Right lobe of liver (tissue), 6 donors: ENCODE results near the gene ARMC12. TPM values are rescaled to one million over a fixed set of nuclear protein-coding genes. Genes with fewer than 3 reads are reported as not detected.

Source experiments
- ATAC-seq, 4 donors: fragments of 200-7000 bp; cut with Tn5 transposase; one replicate each; pipeline ENCODE4 v1.9.1; 2020; ENCODE audit warnings: mild to moderate bottlenecking in 4 of 4, moderate library complexity in 4 of 4
- DNase-seq, 3 donors: peaks; one replicate each; pipeline ENCODE4 v3.0.0-alpha.2; 2020
- H3K27ac ChIP-seq, 3 donors: fragments of 200-600 bp; one replicate each; pipeline ENCODE4 v1.8.0; 2022
- H3K27me3 ChIP-seq, 2 donors: fragments of 200-600 bp; one replicate each; pipeline ENCODE4 v1.8.0; 2022
- H3K36me3 ChIP-seq, 4 donors: fragments of 200-600 bp; sonication (generic) in 1 of 4; one replicate each; pipeline versions ENCODE4 v1.5.1 to v1.8.0; 2017 to 2022; ENCODE audit warnings: control low read depth in 1 of 4
- H3K4me1 ChIP-seq, 4 donors: fragments of 200-600 bp; sonication (generic) in 1 of 4; one replicate each; pipeline versions ENCODE4 v1.5.1 to v1.8.0; 2017 to 2022; ENCODE audit warnings: control low read depth in 1 of 4
- H3K4me3 ChIP-seq, 3 donors: fragments of 200-600 bp; one replicate each; pipeline ENCODE4 v1.8.0; 2022
- H3K9me3 ChIP-seq, 4 donors: fragments of 200-600 bp; sonication (generic) in 1 of 4; one replicate each; pipeline versions ENCODE4 v1.5.1 to v1.8.0; 2017 to 2022; ENCODE audit warnings: control low read depth in 1 of 4
- CTCF ChIP-seq, 4 donors: fragments of 200-600 bp in 3 of 4; fragments of 450-650 bp in 1 of 4; IDR thresholded peaks; one replicate each; pipeline versions ENCODE4 v1.5.1 to v1.8.0; 2016 to 2022; ENCODE audit warnings: antibody characterized with exemption in 4 of 4, mild to moderate bottlenecking in 2 of 4
- POLR2A ChIP-seq: fragments of 450-650 bp; IDR thresholded peaks from one replicate; pipeline ENCODE4 v1.6.1; 2017; ENCODE audit warnings: antibody characterized with exemption, mild to moderate bottlenecking
- WGBS: methylation state at CpG from one replicate; pipeline ENCODE4 v1.1.6; 2018; ENCODE audit warnings: low coverage, low lambda C conversion rate; ENCODE audit not compliant: insufficient coverage; ENCODE audit errors: missing lambda C conversion rate; 5-methylcytosine and 5-hydroxymethylcytosine counted together
- intact Hi-C, 2 donors: fragments of 100-400 bp; cut with DNase I; formaldehyde crosslinking; loops; one replicate each; pipeline versions ENCODE4 v1.11.2 to v1.14.1; 2022
- total RNA-seq, 6 experiments: library from RNA; depleted of rRNA in 2 of 6; stranded (reverse); fragments of >200 nt in 2 of 6; fragmentation: NEBNext Ultra II Directional in 3 of 6; extraction: Animal tissue kit (Norgen Biotek cat#: 25700) in 3 of 6; gene quantifications; one replicate each; pipeline versions ENCODE4 v1.1.0 to v1.2.4, GENCODE V29; 2016 to 2023
- donor health status: DM: no; HTN: yes; CAD: no.
- donor health status: DM: no; HTN: no; CAD: no.
- donor health status: DM: no; HTN: no; CAD: no.
- donor health status: DM: no; HTN: yes; CAD: no.
- donor health status: DM: no; HTN: yes; CAD: no.

ARMC12 gene
- total RNA-seq, 6 experiments from 2014 or later: 0.22 to 4.4 (median 0.92) TPM

GRCh38 chr6:35742842-35743241 lies 6.0 kb downstream of the ARMC12 start:
- no peaks in the 10 kb centered on the region for H3K27me3 ChIP-seq
- intact Hi-C loops: no loop called here
- DNase-seq: no peak
- no peak for ATAC-seq
- WGBS: 50% methylated on average over 8 of the region's 8 CpGs
- H3K9me3 ChIP-seq: no peaks in the 10 kb centered on the region
- TF ChIP-seq CTCF (IDR thresholded peaks at IDR 0.05): no peak
- TF ChIP-seq POLR2A: no peak
- peaks cover 0 to 16% (median 7%) of the 10 kb centered on the region in 4 donors for H3K4me1 ChIP-seq
- H3K27ac ChIP-seq: no peak overlapping the region
- H3K36me3 ChIP-seq: no peaks in the 10 kb centered on the region
- H3K4me3 ChIP-seq: no peak overlapping the region

GRCh38 chr6:35745509-35745908 lies 8.7 kb downstream of the ARMC12 start:
- Histone ChIP-seq H3K27ac (no peak overlapping the region), H3K9me3 (no peaks in the 10 kb centered on the region), H3K36me3 (no peaks in the 10 kb centered on the region), H3K27me3 (no peaks in the 10 kb centered on the region), H3K4me3 (no peak overlapping the region), H3K4me1 (peaks cover 0 to 1% (median under 1%) of the 10 kb centered on the region in 4 donors)
- DNase-seq: no peak
- WGBS: 71% methylated on average over 7 of the region's 7 CpGs
- intact Hi-C loops: no loop called here
- no peak for ATAC-seq
- TF ChIP-seq POLR2A (no peak), CTCF (IDR thresholded peaks at IDR 0.05) (no peak)

- TF ChIP-seq CTCF (IDR thresholded peaks at IDR 0.05): no peak
- no peak for TF ChIP-seq POLR2A
- DNase-seq (no peak), ATAC-seq (no peak)
- no peaks in the 10 kb centered on the region for H3K9me3 ChIP-seq
- no peaks in the 10 kb centered on the region for H3K27me3 ChIP-seq
- no peak overlapping the region for H3K27ac ChIP-seq
- intact Hi-C loops: no loop called here
- H3K36me3 ChIP-seq: no peaks in the 10 kb centered on the region
- H3K4me1 ChIP-seq: no peaks in the 10 kb centered on the region
- no peak overlapping the region for H3K4me3 ChIP-seq
- 100% methylated on average over 3 of the region's 3 CpGs for WGBS
These were observed 9.7 kb downstream of the ARMC12 start for GRCh38 chr6:35746516-35746915.

GRCh38 chr6:35747877-35748276 lies 11.0 kb downstream of the ARMC12 start:
- Histone ChIP-seq H3K27ac (no peak overlapping the region), H3K4me3 (no peak overlapping the region), H3K27me3 (no peaks in the 10 kb centered on the region), H3K4me1 (no peaks in the 10 kb centered on the region), H3K9me3 (no peaks in the 10 kb centered on the region), H3K36me3 (no peaks in the 10 kb centered on the region)
- intact Hi-C loops: no loop called here
- no peak for ATAC-seq
- TF ChIP-seq CTCF (IDR thresholded peaks at IDR 0.05) (no peak), POLR2A (no peak)
- DNase-seq: no peak
- WGBS: 100% methylated on average over 1 of the region's 1 CpG

GRCh38 chr6:35750557-35750956 lies 13.7 kb downstream of the ARMC12 start:
- Histone ChIP-seq H3K4me3 (no peak overlapping the region), H3K27me3 (no peaks in the 10 kb centered on the region), H3K27ac (no peak overlapping the region), H3K4me1 (no peaks in the 10 kb centered on the region), H3K9me3 (no peaks in the 10 kb centered on the region), H3K36me3 (no peaks in the 10 kb centered on the region)
- no peak for TF ChIP-seq CTCF (IDR thresholded peaks at IDR 0.05)
- no peak for TF ChIP-seq POLR2A
- 89% methylated on average over 5 of the region's 7 CpGs for WGBS
- intact Hi-C loops: no loop called here
- no peak for DNase-seq
- ATAC-seq: no peak
